VCaP (cell line): ENCODE measurements around the gene DARS1.

ENCODE experiments used
- H3K27ac ChIP-seq: fragments of 450-650 bp; 2 replicates; pipeline ENCODE4 v1.5.1; 2017
- CTCF ChIP-seq: fragments of 450-650 bp; conservative IDR thresholded peaks from 2 replicates; pipeline ENCODE4 v1.5.1; 2017; ENCODE audit warnings: mild to moderate bottlenecking, moderate library complexity

Gene DARS1

GRCh38 chr2:136006658-136007057 lies 21.2 kb upstream of the DARS1 start:
- no peak for TF ChIP-seq CTCF
- no peak overlapping the region for H3K27ac ChIP-seq

GRCh38 chr2:136005462-136006196 lies 20.2 kb upstream of the DARS1 start:
- no peak overlapping the region for H3K27ac ChIP-seq
- TF ChIP-seq CTCF, result no peak

GRCh38 chr2:136004965-136005364 lies 19.5 kb upstream of the DARS1 start:
- no peak overlapping the region for H3K27ac ChIP-seq
- no peak for TF ChIP-seq CTCF

GRCh38 chr2:136001131-136001530 lies 15.7 kb upstream of the DARS1 start:
- no peak overlapping the region for H3K27ac ChIP-seq

GRCh38 chr2:136000502-136000901 lies 15.1 kb upstream of the DARS1 start:
- H3K27ac ChIP-seq, result no peak overlapping the region
- no peak for TF ChIP-seq CTCF

More at GRCh38 chr2:136001131-136001530, 15.7 kb upstream of the DARS1 start:
- no peak for TF ChIP-seq CTCF

- H3K27ac ChIP-seq, result no peak overlapping the region
- no peak for TF ChIP-seq CTCF
Observed at GRCh38 chr2:135999899-136000298, 14.5 kb upstream of the DARS1 start.

- no peak overlapping the region for H3K27ac ChIP-seq
- TF ChIP-seq CTCF, result no peak
Observed at GRCh38 chr2:135998879-135999278, 13.5 kb upstream of the DARS1 start.
